ENCODE results near the gene TESK1.
A peak's percentile ranks its signal among the peaks of the same experiment; 100 is the strongest.
"Not testable (repeated sequence)": the region's sequence is repeated elsewhere in the genome, so short reads cannot be mapped to it uniquely, and the experiment has no call there.

The TESK1 gene

DNA sequence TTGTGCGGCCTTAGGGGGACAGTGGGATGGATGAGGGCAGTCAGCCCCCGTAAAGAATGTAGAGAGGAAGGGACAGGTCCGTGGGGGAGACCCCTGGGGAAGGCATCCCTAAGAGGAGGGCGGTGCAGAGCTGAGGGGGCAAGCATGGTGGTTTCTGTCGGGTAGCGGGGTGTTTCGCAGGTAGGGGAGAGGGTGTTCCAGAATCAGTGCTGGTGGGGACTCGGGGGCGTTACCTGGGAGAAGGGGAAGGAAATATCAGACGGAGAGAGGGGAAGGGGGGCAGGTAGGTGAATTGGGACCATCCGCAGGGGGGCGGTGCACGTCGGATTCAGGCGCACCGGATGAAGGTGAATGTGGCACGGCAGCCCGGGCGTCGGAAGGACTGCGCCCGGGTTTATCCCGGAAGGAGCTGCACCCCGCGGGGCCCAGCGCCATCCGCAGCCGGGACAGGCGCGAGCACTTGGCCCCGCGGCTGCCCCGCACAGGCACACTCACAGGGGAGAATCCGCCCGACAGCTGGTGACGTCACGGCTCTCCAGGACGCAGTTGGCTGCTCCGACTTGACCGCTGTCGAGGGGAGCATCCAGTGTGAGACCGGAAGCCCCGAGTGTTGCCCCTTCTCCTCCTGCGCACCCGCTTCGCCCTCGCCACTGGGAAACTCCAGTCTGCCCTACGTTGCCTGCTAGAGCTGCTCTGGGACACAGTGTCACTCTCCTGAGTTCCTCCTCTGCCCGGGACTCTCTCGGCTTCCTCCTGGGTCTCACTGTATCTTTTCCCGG lies 11.8 kb downstream of the TESK1 start:
- peak; percentile 70 for DNase-seq

DNA sequence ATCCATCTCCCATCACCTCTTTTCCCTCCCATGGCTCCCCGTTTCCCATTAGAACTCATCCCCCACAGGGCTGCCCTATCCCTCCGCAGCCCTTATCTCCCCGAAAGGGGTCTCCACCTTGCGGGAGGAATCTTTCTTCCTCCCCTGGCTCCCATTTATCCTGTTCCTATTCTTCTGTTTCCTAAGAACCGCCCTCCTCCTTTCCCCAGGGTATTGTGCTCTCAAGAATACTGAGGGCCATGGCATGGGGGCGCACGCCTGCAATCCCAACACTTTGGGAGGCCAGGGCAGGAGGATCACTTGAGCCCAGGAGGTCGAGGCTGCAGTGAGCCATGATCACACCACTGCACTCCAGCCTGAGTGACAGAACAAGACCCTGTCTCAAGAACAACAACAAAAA lies 12.5 kb downstream of the TESK1 start:
- DNase-seq: no peak

DNA sequence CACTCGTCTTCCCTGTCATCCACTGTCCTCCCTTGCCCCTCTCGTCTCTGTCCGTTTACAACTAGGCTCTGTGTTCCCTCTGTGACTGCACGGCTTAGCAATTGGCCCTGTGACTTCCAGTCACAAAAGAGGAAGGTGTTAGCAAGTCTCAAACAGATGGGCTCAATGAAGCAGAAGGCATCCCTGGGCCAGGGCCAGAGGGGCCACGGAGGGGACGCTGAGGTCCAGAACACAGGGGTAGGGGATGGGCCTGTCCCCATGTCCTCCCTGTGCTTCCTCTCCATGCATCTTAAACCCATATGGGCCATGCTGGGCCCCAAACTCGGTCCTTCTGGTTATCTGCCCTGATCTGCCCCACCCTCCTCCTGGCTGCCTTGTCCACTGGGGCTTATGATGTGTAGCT lies 13.3 kb downstream of the TESK1 start, which contains the start of gene CD72:
Gene CD72, minus strand, starts transcription at position 89 of the 403 bp plus-strand sequence. CDS start 110 bp downstream, outside the sequence.
- no peak for DNase-seq

DNA sequence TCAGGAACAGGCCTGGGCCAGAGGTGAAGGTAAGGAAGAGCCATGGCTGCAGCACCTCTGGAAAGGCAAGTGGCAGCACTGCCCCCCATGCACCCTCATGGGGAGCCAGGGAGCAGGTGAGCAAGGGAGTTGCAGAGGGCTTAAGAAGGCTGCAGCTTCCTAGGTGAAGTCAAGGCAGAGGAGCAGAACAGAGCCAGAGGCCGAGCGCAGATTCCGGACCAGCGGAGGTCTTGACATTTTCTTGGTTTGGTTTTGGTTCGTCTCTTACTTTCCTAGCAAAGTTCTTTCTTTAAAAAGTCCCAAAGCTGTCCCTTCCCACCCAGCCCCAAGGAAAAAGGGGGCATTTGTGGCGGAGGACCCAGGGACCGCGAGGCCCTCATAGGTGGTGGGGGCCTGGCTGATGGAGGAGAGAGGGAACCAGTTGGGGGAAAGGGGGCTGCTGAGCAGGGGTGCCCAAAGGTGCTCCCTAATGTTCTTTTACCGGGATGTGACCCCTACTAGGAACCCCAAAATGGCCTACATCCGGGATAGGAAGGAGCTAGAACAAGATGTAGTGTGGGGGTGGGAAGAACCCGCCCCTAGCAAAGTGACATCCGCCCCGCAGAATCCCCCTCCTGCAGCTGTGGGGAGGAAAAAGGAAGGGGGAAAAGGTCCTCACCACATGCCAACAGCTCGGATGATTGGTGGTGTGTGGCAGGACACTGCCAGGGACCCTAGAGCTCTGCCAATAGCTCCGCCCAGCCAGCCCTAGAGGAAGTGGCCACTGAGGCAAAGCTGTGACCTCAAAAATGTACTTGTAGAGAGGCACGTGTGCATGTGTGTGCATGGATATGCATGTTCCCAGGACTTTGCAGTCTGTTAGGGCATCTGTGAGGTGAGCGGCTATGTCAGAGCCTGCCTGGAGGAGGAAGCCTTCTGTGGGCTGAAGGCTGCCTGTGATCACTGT lies 14.1 kb downstream of the TESK1 start:
- no peak for DNase-seq

DNA sequence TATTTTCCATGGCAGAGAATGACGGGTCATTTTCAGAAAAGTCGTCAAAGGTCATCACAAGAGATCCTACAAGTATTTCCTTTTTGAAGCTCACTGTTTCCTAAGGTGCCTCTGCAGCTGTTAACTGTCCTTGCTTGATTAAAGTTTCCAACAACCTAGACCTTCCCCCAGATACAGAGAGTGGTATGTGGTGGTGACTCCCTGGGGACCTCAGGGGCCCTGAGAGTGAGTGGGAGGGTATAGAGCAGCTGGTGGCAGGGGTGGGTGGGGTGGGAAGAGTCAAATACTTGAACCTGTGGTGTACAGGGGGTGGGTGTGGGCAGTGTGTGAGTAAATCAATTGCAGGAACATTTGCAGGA lies 14.7 kb downstream of the TESK1 start:
- no peak for DNase-seq

DNA sequence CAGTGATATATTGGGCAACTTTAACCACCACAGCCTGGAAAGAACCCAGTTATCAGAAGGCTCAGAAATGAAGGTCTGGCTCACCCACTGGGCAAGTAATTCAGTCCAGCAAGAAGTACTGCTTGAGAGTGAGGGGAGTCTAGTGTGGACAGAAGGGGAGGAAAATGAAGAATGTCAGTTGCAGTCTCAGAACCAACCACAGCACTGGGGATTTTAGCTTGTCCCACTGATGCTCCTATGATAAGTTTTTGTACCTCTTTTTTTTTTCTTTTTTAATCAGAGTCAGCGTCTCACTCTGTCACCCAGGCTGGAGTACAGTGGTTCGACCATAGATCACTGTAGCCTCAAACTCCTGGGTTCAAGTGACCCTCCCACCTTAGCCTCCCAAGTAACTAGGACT lies 22.5 kb downstream of the TESK1 start:
- DNase-seq: no peak

DNA sequence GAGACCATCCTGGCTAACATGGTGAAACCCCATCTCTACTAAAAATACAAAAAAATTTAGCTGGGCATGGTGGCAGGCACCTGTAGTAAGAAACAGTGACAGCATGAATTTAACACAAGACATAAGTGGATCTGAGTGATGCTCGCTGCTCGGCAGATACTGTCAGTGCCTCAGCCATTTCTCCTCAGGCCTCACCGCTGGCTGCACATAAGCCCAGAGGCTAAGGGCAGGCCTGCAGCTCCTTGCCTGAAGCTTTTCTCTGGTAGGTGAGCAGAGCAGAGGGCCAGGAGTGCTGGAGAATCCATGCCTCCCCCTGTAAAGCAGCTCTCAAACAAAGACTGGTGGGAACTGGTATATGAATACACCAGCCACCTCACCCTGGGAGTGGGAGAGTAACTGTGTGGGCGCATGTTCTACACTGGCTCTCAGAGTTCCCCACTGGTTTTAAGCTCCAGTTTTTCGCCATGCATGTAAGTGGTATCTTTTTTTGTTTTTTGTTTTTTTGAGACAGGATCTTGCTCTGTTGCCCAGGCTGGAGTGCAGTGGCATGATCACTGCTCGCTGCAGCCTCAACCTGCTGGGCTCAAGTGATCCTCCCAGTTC lies 23.4 kb downstream of the TESK1 start:
- DNase-seq: no peak

DNA sequence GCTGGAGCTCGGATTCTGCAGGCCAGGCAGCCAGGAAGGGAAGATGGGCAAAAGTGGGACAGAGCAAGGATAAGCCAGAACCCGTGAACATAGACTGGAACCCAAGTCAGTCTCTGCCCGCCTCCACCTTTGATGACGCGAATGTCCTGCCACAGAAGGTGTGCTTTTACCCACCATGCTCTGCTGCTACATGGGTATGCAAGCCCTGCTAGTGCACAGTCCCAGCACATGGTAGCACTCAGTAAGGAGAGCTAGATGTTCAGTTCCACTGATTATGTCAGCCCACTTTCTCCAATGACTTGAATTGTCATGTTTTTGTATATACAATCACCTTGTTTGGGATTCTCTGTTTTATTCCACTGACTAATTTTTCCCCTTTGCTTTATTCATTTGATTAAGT lies 24.5 kb downstream of the TESK1 start:
- no peak for DNase-seq

DNA sequence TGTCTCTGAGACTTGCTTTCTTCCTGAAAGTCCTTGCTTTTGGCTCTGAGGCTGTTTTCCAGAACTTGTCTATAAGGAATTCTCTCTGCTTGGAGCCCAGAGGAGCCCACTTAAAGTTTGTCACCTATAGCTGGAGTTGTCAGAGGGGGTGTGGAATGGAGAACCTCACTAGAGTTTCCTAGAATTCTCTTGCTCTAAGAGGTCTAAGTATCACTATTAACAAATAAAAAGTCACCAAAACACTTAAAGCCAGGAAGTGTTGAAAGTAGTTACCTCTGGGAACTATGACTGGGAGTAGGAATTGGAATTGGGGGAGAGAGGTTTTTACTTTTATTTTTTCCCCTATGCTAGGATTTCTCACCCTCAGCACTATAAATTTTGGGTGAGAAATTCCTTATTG lies 30.7 kb downstream of the TESK1 start:
- DNase-seq: no peak

DNA sequence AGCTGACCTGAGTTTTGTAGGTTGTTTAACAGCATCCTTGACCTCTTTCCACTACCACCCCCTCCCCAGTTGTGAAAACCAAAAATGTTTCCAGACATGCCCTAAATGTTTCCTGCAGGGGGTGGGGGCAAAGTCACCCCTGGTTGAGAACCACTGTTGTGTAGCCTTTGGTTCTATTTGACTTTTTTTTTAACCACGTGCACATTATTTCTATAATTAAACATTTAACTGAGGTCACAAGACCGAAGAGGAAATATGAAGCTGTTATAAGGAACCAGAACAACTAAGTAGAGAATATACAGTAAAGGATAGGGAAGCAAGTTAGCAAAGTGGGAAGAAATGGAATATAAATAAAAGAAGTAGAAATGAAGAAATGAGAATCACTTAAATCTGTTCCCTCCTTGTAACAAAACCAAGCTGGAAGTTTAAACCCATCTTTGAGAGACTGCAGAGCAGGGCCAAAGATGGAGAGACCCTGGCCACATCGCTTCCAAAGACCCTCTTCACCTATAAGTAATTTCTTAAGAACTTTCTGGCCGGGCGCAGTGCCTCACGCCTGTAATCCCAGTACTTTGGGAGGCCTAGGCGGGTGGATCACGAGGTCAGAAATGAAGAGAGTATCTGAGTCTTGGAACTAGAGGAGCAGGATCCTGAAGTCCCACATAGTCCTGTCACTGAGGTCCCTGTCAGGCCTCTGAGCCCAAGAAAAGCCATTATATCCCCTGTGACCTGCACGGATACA lies 31.2 kb downstream of the TESK1 start:
- no peak for DNase-seq

DNA sequence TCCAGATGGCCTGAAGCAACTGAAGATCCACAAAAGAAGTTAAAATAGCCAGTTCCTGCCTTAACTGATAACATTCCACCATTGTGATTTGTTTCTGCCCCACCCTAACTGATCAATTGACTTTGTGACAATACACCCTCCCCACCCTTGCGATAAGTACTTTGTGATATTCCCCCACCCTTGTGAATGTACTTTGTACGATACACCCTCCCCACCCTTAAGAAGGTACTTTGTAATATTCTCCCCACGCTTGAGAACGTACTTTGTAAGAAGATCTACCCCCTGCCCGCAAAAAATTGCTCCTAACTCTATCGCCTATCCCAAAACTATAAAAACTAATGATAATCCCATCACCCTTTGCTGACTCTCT lies 31.8 kb downstream of the TESK1 start:
- DNase-seq: not testable (repeated sequence)

DNA sequence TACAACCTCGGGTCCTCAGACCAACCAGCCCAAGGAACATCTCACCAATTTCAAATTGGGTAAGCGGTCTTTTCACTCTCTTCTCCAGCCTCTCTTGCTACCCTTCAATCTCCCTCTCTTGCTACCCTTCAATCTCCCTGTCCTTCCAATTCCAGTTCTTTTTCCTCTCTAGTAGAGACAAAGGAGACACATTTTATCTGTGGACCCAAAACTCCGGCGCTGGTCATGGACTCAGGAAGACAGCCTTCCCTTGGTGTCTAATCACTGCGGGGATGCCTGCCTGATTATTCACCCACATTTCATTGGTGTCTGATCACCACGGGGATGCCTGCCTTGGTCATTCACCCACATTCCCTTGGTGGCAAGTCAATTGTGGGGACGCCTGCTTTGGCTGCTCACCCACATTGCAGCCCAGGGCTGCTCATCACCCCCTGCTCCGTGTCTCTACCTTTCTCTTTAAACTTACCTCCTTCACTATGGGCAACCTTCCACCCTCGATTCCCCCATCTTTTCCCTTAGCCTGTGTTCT lies 32.4 kb downstream of the TESK1 start:
- DNase-seq: not testable (repeated sequence)

DNA sequence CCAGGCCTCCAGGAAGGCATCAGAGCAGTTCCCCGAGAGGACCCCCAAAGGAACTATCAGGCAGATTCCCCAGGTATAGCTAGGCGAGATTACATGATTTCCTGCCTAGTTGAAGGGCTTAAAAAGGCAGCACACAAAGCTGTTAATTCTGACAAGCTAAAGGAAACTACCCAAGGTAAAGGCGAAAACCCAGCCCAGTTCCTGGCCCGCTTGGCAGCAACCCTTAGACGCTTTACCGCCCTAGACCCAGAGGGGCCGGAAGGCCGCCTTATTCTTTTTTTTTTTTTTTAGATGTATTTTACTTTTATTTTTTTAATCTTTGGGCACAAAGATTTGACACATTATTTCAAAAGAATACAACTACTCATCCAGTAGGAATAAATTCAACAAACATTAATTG lies 33.7 kb downstream of the TESK1 start:
- not testable (repeated sequence) for DNase-seq

DNA sequence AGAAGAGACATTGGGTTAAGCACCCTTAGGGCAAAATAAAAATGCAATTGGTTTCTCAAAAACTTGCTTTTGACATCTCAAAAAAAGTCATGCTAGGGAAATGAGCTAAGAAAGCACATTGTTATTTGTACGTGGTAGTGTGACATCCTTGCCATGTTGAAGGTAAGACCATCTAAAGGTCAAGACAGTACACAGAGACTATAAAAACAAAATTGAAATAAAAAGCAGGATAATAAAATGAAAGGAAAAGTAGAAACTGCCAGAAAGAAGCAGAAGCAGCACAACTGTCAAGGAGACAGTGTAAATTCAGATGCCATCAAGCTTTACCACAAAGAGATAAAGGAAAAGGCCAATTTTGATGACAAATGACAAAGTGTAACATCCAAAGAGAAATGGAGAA lies 34.2 kb downstream of the TESK1 start:
- DNase-seq: not testable (repeated sequence)

DNA sequence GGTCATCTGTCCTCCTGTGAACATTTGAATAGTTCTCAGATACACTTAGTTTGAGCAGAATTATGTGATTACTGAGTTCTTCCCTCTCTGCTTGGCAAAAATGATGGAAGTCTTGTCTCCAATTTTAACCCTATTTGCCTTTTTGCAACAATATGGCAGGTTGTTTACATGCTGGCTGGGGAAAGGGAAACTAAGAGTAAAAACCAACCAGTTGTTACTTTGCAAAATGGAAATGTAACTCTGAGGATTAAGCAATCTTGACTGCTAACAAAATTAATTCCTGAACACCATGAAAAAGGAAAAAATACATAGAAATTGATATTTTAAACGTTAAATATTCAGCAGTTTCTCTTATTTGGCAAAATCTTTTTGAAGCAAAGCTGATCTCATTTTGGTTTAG lies 34.6 kb downstream of the TESK1 start:
- DNase-seq: no peak

DNA sequence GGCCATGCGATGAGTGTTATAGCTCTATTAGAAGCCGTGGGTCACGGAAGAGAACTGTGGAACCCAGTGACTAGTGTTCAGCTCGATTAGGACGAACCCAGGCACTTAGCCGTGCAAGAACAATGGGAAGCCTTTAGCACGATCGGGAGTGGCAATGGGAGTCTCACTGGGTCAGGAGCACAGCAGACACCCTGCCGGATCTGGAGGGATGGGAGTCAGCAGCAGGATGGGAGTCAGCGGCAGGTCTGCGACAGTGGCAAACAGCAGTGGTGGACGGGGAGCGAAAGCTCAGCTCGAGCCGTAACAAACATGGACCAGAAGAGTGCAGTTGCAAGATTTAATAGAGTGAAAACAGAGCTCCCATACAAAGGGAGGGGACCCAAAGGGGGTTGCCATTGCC lies 35.4 kb downstream of the TESK1 start:
- not testable (repeated sequence) for DNase-seq

DNA sequence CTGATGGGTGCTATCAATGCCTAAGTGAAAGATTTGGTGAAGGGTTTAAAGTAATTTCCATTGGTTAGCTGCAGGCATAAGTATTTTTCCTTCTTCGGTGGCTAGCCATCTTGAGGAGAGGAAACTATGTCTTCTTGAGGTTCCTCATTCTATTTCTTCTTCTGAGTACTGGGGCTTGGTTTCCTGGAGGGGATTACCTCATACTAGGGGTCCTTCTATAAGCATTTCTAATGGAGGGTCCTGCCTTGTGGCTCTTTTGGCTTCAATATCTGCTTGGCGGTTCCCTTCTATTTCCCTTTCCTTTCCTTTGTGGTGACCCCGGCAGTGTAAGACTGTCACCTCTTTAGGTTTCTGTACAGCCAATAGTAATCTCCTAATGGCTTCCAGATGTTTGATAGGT lies 36.4 kb downstream of the TESK1 start:
- DNase-seq: not testable (repeated sequence)

DNA sequence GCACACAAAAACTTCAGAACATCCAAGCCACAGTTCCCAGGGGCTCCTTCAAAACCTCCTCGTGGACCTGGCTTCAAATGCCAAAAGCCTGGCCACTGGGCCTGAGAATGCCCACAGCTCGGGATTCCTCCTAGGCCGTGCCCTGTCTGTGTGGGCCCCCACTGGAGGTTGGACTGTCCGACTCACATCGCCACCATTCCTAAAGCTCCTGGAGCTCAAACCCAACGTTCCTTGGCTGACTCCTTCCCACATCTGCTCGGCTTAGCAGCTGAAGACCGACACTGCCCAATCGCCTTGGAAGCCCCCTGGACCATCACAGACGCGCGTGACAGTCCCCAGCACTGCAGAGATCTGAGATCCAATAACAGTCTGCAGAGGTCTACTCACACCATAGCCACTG lies 38.0 kb downstream of the TESK1 start:
- no peak for DNase-seq

DNA sequence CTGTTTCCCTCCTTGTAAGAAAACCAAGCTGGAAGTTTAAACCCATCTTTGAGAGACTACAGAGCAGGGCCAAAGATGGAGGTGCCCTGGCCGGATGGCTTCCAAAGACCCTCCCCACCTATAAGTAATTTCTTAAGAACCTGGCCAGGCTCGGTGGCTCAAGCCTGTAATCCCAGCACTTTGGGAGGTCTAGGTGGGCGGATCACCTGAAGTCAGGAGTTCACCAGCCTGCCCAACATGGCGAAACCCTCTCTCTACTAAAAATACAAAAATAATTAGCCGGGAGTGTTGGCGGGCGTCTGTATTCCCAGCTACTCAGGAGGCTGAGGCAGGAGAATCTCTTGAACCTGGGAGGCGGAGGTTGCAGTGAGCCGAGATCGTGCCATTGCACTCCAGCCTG lies 40.7 kb downstream of the TESK1 start:
- DNase-seq: not testable (repeated sequence)

DNA sequence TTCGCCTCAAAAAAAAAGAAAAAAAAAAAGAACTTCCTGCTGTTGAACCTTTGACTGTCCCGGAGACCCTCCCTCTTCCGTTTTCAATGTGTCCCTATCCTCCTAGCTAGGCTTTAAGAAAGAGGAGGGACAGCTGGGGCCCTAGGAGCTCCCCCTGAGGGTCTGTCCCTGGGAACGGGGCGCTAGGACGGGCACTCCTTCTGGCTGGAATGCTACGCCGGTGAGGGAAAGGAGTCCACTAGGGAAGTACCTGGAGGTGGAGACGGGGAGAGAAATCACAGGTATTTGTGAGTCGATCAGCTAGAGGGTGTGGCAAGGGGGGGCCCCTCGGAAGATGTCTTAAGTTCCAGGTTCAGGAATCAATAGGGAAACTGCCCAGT lies 41.1 kb downstream of the TESK1 start:
- DNase-seq: no peak

DNA sequence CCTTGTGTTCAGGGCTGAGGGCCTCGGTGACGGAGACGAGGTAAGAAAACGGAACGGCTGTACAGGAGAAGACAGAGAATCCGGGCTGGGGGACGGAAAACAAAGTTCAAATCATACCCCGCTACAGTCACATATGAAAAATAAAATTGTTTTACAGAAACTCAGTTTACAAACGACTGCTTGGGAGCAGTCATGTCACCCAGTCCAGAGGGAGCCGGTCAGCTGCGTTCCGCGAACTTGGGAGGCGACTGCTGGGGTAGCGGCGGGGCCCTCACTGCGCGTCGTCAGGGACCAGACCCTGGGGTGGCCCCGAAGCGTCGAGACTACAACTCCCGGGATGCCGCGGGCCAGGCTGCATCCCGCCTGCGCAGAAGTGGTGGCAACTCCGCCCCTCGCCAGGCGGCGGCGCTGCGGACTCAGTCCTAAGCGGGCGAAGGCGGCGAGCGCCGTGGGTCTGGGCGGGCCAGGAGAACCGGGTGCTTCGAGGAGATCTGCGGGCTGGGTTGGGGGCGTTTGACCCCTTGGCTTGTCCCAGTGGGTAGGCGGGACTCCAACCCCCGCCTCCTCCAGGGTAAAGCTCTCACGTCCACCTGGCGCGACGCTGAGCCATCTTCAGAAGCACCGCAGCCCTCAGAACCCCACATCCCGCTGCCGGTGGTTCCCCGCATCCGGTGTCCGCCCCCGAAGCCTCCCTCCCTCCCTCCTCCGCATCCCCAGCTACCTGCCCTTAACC lies 41.6 kb downstream of the TESK1 start:
- DNase-seq: peak; percentile 87
